GM10248 (cell line): ENCODE results near the gene MVB12B.

Experiments used
- CTCF ChIA-PET: fragments of 300-600 bp; sonication (Branson Sonifier 250); formaldehyde crosslinking; extraction: SDS; loops from one replicate; lab custom pipeline; 2021; ENCODE audit warnings: antibody characterized with exemption; lab: Yijun Ruan, JAX
- POLR2A ChIA-PET: fragments of 350-650 bp; sonication (Branson Sonifier 250); formaldehyde crosslinking; extraction: SDS; loops from one replicate; lab custom pipeline; 2020; ENCODE audit warnings: antibody characterized with exemption; lab: Yijun Ruan, JAX
- DNase-seq: peaks from one replicate; pipeline ENCODE4 v3.0.0; 2012; ENCODE audit errors: extremely low spot score
- CTCF ChIP-seq: IDR thresholded peaks from 2 replicates; pipeline ENCODE4 v1.5.1; 2012; ENCODE audit warnings: mild to moderate bottlenecking, low read depth; ENCODE audit errors: extremely low read depth, missing control alignments, control extremely low read depth

MVB12B gene

DNA sequence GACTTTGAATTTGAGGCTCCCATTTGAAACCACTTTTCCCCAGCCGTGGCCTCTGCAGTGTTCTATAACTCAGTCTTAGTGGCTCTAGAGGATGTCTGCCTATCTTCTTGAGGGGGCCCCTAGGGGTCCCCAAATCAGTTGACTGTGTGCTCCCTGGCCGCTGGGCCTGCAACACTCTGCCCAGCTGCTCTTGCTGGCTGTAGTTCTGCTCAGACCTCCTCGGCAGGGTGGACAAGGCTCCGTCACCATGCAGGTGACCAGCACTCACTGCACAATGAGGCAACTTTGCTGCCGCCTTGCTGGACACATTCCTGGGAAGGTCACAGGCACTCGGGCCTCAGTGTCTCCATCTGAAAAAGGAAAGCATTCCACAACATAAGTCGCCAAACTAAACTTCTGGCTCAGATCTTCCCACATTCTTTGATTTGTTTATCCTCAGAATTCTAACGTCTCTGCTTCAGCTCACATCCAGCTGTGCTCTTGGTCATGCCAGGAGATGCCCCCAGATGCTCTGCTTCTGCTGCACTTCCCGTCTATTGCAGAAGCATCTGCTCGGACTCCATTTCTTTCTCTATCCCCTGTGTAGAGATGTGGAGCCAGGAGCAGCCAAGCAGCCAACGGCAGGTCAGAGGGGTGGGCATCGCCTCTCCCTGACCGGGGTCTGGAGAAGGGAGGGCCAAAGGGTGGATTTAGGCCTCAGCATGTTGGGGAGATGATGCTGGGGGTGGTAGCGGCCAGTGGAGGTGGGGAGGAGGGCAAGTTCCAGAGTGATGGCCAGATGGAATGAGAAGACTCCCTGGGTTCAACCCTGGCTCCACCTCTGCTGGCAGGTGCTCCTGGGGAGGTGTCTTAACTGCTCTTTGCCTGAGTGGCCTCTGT, 133.6 kb downstream of the MVB12B start:
- no peak for DNase-seq
- ChIA-PET POLR2A (no interaction called here), CTCF (interaction anchor here (1.8 kb wide), 1 partner anchor 9 kb away, joined by 4 read pairs; no protein-coding TSS in a partner anchor)

GRCh38 chr9:126461029-126461428, 134.4 kb downstream of the MVB12B start:
- TF ChIP-seq CTCF, result no peak
- POLR2A ChIA-PET, result no interaction called here
- CTCF ChIA-PET, result no interaction called here
- DNase-seq, result no peak

More for the DNA sequence above, 133.6 kb downstream of the MVB12B start:
- no peak for TF ChIP-seq CTCF

DNA sequence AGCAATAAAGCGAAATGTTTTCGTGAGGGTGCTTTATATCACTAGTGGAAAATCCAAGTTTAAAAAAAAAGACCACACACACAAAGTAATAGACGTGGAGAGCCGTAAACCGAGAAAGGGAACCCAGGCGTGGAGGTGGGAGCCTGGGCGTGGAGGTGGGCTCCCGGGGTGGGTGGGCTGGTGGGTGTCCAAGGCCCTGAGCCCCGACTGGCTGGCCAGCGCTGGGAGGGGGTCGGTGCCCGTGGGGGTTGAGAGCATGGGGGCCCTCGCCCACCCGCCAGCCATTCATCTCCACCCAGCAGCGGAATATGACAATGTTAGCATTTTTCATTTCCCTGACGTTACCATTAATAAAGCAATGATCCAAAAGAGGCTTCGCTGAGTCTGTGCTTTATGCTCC, 135.0 kb downstream of the MVB12B start:
- no peak for DNase-seq
- CTCF ChIA-PET, result no interaction called here
- POLR2A ChIA-PET, result no interaction called here

DNA sequence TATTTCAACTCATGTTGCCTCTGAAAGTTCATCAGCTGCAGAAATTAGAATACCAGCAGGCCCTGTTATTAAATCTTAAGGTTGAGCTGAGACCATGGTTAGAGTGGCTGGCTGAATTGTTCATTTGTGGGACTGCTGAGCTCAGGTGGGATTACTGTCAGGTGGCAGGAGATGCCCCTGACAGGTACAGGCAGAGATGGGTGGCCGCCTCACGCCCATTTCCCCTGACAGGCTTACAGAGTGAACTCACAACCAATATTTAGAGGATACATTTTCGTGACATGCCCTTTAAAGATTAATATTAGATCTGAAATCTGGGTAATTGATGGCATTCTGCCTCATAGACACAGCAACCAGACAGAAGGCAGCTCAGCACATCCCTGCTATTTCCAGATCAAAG, 136.0 kb downstream of the MVB12B start:
- ChIA-PET POLR2A (no interaction called here), CTCF (interaction anchor here (0.8 to 3.5 kb wide), 3 partner anchors 27 to 64 kb away, joined by 3 to 13 read pairs (median 4); no protein-coding TSS in a partner anchor)
- TF ChIP-seq CTCF, result no peak
- DNase-seq, result no peak

More for the DNA sequence above, 135.0 kb downstream of the MVB12B start:
- no peak for TF ChIP-seq CTCF

- CTCF ChIA-PET, result interaction anchor here (0.9 to 3.5 kb wide), 4 partner anchors 12 to 318 kb away, joined by 3 to 13 read pairs (median 4); no protein-coding TSS in a partner anchor
- POLR2A ChIA-PET, result no interaction called here
- no peak for TF ChIP-seq CTCF
- DNase-seq, result no peak
Observed at GRCh38 chr9:126463426-126463825, 136.8 kb downstream of the MVB12B start.

- ChIA-PET CTCF (interaction anchor here (0.8 to 3.5 kb wide), 6 partner anchors 9 to 1057 kb away, joined by 3 to 13 read pairs (median 4); no protein-coding TSS in a partner anchor), POLR2A (no interaction called here)
- no peak for TF ChIP-seq CTCF
Observed at GRCh38 chr9:126464694-126465441, 138.2 kb downstream of the MVB12B start.

More at GRCh38 chr9:126464694-126465441, 138.2 kb downstream of the MVB12B start:
- DNase-seq, result no peak
